Caco-2 (cell line): ENCODE data around the gene NPFFR1. TPM values are rescaled to one million over a fixed set of nuclear protein-coding genes. Genes with fewer than 3 reads are reported as not detected.

ENCODE experiments used
- BruUV-seq: library from RNA; stranded (reverse); fragments of 400-500 nt; replicated peaks from 2 replicates; lab custom pipeline; 2021; lab: Mats Ljungman, UMichigan
- CTCF ChIA-PET: fragments of 300-600 bp; sonication (Branson Sonifier 250); formaldehyde crosslinking; loops from one replicate; lab custom pipeline; 2022; ENCODE audit warnings: antibody characterized with exemption; lab: Charles Lee
- POLR2A ChIA-PET: fragments of 300-600 bp; sonication (Branson Sonifier 250); formaldehyde crosslinking; loops from one replicate; lab custom pipeline; 2022; ENCODE audit warnings: antibody characterized with exemption; lab: Charles Lee
- DNase-seq, 2 experiments: peaks; one replicate each; pipeline versions ENCODE4 v3.0.0 to v3.0.0-alpha.2; 2020 to 2022
- H3K27me3 ChIP-seq: replicated peaks from 2 replicates; pipeline ENCODE4 v1.6.0; 2011; ENCODE audit warnings: low read length; ENCODE audit not compliant: control insufficient read depth, insufficient read depth
- H3K36me3 ChIP-seq: 2 replicates; pipeline ENCODE4 v1.5.1; 2011; ENCODE audit warnings: low read length; ENCODE audit not compliant: control insufficient read depth, insufficient read depth
- H3K4me1 ChIP-seq: fragments of 250-450 bp; sonication (Bioruptor Pico); 2 replicates; pipeline ENCODE4 v1.5.1; 2020; ENCODE audit warnings: mild to moderate bottlenecking
- H3K4me3 ChIP-seq: 2 replicates; pipeline ENCODE4 v1.5.1; 2011; ENCODE audit warnings: low read depth, mild to moderate bottlenecking, control low read depth, low read length
- H3K9me3 ChIP-seq: fragments of 250-450 bp; sonication (Bioruptor Pico); 2 replicates; pipeline ENCODE4 v1.5.1; 2020; ENCODE audit warnings: mild to moderate bottlenecking, moderate library complexity
- H3K27ac Mint-ChIP-seq: one replicate; pipeline ENCODE4 v1.8.0; 2022; ENCODE audit warnings: mixed read lengths; ENCODE audit not compliant: unreplicated experiment
- H3K27me3 Mint-ChIP-seq: one replicate; pipeline ENCODE4 v1.8.0; 2022; ENCODE audit warnings: mixed read lengths; ENCODE audit not compliant: insufficient read depth, unreplicated experiment
- H3K36me3 Mint-ChIP-seq: one replicate; pipeline ENCODE4 v1.8.0; 2022; ENCODE audit warnings: mild to moderate bottlenecking, mixed read lengths; ENCODE audit not compliant: insufficient read depth, unreplicated experiment
- H3K4me1 Mint-ChIP-seq: one replicate; pipeline ENCODE4 v1.8.0; 2022; ENCODE audit warnings: low read depth, mixed read lengths; ENCODE audit not compliant: unreplicated experiment
- H3K4me3 Mint-ChIP-seq: one replicate; pipeline ENCODE4 v1.8.0; 2022; ENCODE audit warnings: mild to moderate bottlenecking, moderate library complexity, mixed read lengths; ENCODE audit not compliant: unreplicated experiment
- H3K9me3 Mint-ChIP-seq: one replicate; pipeline ENCODE4 v1.8.0; 2022; ENCODE audit warnings: mixed read lengths; ENCODE audit not compliant: unreplicated experiment
- intact Hi-C: fragments of 100-400 bp; cut with micrococcal nuclease; formaldehyde crosslinking; loops from one replicate; pipeline ENCODE4 v1.10.0; 2022; ENCODE audit not compliant: unreplicated experiment
- total RNA-seq: library from RNA; stranded (reverse); gene quantifications from 2 replicates; pipeline ENCODE4 v1.2.3, GENCODE V29; 2022
- TF ChIP-seq, protein P1 (sequence below), 2 experiments: fragments of 200-600 bp in 1 of 2; IDR thresholded peaks; 1 replicate in 1 of 2; 2 replicates in 1 of 2; pipeline versions ENCODE4 v1.5.1 to v1.8.0; 2011 to 2022; ENCODE audit warnings: antibody characterized with exemption in 1 of 2, control low read depth in 1 of 2, inconsistent platforms in 1 of 2, low read depth in 1 of 2, low read length in 1 of 2, mild to moderate bottlenecking in 1 of 2, moderate library complexity in 1 of 2; ENCODE audit not compliant: insufficient read depth in 1 of 2, severe bottlenecking in 1 of 2, unreplicated experiment in 1 of 2

Gene NPFFR1
- total RNA-seq, 1 experiment from 2014 or later, result not detected

DNA sequence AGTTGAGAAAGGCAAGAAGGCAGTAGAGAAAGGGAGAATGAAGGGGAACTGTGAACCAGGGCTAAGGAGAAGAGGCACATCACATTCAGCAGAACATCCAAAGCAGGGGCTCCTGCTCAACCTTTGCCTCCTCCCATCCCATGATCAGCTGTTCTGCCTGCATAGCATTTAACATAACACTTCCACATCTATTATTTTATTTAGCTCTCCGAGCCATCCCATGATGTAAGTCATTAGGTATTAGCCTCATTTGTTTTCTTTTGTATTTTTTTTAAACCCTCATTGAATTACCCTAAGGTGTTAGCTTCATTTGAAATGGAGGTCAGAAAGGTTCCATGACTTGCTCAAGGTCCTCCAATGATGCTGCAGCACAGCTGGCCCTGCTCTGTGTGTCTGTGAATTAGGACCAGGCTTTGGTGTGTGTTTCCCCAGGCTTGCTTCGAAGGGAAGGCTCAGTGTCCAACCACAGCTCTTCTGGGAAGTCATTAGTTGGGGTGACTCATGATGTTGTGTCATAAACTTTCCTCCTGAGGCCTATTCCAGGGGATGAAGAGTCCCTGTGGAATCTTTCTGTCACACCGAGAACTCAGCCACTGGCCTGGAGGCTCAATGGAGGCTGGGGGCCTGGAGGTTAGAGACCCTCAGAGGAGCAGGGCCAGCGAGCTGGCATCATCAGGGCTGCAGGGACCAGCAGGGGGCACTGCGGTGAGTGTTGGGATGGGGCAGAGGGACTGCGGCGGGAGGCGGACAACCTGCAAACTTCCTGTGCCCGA, 16.5 kb downstream of the NPFFR1 start:
- no peaks in the 10 kb centered on the region for H3K27me3 Mint-ChIP-seq
- H3K36me3 ChIP-seq, result no peaks in the 10 kb centered on the region
- CTCF ChIA-PET, result interaction anchor here (0.7 to 1.4 kb wide), 7 partner anchors 11 to 363 kb away, joined by 3 to 17 read pairs (median 4); no protein-coding TSS in a partner anchor
- H3K36me3 Mint-ChIP-seq, result no peaks in the 10 kb centered on the region
- no peak overlapping the region for H3K4me3 ChIP-seq
- peaks cover 2% of the 10 kb centered on the region for H3K9me3 Mint-ChIP-seq
- no peaks in the 10 kb centered on the region; the same call in 1 of the 2 replicates for H3K4me1 ChIP-seq
- DNase-seq, result peak; percentile 41 to 45
- H3K27ac Mint-ChIP-seq, result no peak overlapping the region
- TF ChIP-seq, protein P1, sequence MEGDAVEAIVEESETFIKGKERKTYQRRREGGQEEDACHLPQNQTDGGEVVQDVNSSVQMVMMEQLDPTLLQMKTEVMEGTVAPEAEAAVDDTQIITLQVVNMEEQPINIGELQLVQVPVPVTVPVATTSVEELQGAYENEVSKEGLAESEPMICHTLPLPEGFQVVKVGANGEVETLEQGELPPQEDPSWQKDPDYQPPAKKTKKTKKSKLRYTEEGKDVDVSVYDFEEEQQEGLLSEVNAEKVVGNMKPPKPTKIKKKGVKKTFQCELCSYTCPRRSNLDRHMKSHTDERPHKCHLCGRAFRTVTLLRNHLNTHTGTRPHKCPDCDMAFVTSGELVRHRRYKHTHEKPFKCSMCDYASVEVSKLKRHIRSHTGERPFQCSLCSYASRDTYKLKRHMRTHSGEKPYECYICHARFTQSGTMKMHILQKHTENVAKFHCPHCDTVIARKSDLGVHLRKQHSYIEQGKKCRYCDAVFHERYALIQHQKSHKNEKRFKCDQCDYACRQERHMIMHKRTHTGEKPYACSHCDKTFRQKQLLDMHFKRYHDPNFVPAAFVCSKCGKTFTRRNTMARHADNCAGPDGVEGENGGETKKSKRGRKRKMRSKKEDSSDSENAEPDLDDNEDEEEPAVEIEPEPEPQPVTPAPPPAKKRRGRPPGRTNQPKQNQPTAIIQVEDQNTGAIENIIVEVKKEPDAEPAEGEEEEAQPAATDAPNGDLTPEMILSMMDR (IDR thresholded peaks at IDR 0.05; ENCODE audit: insufficient read depth in 1 of 2, low read depth in 1 of 2, low read length in 1 of 2, severe bottlenecking in 1 of 2, unreplicated experiment in 1 of 2), result no peak
- no peaks in the 10 kb centered on the region; the same call in 1 of the 2 replicates for H3K27me3 ChIP-seq
- H3K9me3 ChIP-seq, result peaks cover 3% of the 10 kb centered on the region; the same call in 1 of the 2 replicates
- no peak overlapping the region for H3K4me3 Mint-ChIP-seq
- H3K4me1 Mint-ChIP-seq, result peaks cover 6% of the 10 kb centered on the region
- intact Hi-C loops, result no loop called here
- no TSS peak for BruUV-seq
- POLR2A ChIA-PET, result interaction anchor here (1.0 kb wide), 1 partner anchor 36 kb away, joined by 6 read pairs; no protein-coding TSS in a partner anchor

DNA sequence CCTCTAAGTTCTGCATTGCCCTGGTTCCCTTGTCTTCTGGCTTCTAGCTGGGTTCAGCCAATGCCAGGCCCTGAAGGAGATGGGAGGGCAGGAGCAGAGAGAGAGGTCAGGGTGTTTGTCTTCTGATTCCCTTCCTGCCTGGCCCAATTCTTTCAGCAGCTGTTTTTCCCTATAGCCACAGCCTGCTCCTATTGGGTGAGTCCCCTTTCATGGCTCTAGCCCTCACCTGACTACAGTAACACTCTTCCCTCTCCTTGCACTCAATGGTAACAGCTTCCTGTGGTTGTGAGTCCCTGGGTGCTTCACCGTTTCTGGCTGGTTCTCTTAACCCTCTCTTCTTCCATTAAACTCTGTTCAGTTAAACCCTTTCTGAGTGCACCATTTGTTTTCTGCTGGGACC, 17.1 kb downstream of the NPFFR1 start:
- no peaks in the 10 kb centered on the region for H3K36me3 Mint-ChIP-seq

DNA sequence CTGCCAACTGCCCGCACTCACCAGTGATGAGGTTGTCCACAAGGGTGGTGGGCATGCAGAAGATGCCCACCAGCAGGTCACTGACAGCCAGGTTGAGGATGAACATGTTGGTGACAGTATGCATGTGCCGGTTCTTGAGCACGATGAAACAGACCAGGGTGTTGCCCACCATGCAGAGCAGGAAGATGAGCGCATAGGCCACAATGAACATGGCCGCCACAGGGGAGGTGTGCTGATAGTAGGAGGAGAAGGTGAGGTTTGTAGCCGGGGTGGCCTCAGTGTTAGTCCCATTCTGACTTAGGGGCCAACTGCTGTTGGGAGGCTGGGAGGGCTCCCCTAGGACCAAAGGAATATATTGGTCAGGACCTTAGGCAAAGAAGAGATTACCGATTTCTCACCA, 17.7 kb downstream of the NPFFR1 start:
- Mint-ChIP-seq H3K36me3 (no peaks in the 10 kb centered on the region), H3K9me3 (peaks cover 15% of the 10 kb centered on the region), H3K4me1 (peaks cover 6% of the 10 kb centered on the region), H3K4me3 (no peak overlapping the region), H3K27ac (no peak overlapping the region), H3K27me3 (no peaks in the 10 kb centered on the region)
- Histone ChIP-seq H3K4me1 (no peaks in the 10 kb centered on the region; the same call in 1 of the 2 replicates), H3K27me3 (no peaks in the 10 kb centered on the region; the same call in 1 of the 2 replicates), H3K9me3 (peaks cover 14% of the 10 kb centered on the region), H3K36me3 (no peaks in the 10 kb centered on the region), H3K4me3 (no peak overlapping the region)
- CTCF ChIA-PET, result interaction anchor here (0.9 to 3.5 kb wide), 18 partner anchors 20 to 138 kb away, joined by 3 to 214 read pairs (median 12); partner anchors contain the start of genes EIF4EBP2, PPA1 and TYSND1
- BruUV-seq, result no TSS peak
- POLR2A ChIA-PET, result no interaction called here
- TF ChIP-seq, protein P1 (IDR thresholded peaks at IDR 0.05; ENCODE audit: insufficient read depth in 1 of 2, low read depth in 1 of 2, low read length in 1 of 2, severe bottlenecking in 1 of 2, unreplicated experiment in 1 of 2), result no peak
- DNase-seq, result peak in 1 of 2 experiments; percentile 32
- intact Hi-C loops, result no loop called here

More for the DNA sequence above, 17.1 kb downstream of the NPFFR1 start:
- ChIA-PET POLR2A (interaction anchor here (1.0 kb wide), 1 partner anchor 35 kb away, joined by 6 read pairs; no protein-coding TSS in a partner anchor), CTCF (interaction anchor here (0.7 to 2.7 kb wide), 5 partner anchors 82 to 362 kb away, joined by 3 to 87 read pairs (median 4); no protein-coding TSS in a partner anchor)
- Mint-ChIP-seq H3K27me3 (no peaks in the 10 kb centered on the region), H3K9me3 (peaks cover 8% of the 10 kb centered on the region), H3K27ac (no peak overlapping the region), H3K4me3 (no peak overlapping the region), H3K4me1 (peaks cover 6% of the 10 kb centered on the region)
- peak in 1 of 2 experiments; percentile 24 for DNase-seq
- no peak overlapping the region for H3K4me3 ChIP-seq
- intact Hi-C loops, result no loop called here
- no peaks in the 10 kb centered on the region; the same call in 1 of the 2 replicates for H3K27me3 ChIP-seq
- H3K36me3 ChIP-seq, result no peaks in the 10 kb centered on the region
- no peaks in the 10 kb centered on the region; the same call in 1 of the 2 replicates for H3K4me1 ChIP-seq
- no TSS peak for BruUV-seq
- H3K9me3 ChIP-seq, result peaks cover 9% of the 10 kb centered on the region; the same call in 1 of the 2 replicates
- TF ChIP-seq, protein P1 (IDR thresholded peaks at IDR 0.05; ENCODE audit: insufficient read depth in 1 of 2, low read depth in 1 of 2, low read length in 1 of 2, severe bottlenecking in 1 of 2, unreplicated experiment in 1 of 2), result no peak
